Endodermal cell (in vitro differentiated cells): ENCODE results near the gene MAPRE2. TPM values are rescaled to one million over a fixed set of nuclear protein-coding genes. Genes with fewer than 3 reads are reported as not detected.

ENCODE experiments used
- DNase-seq: peaks from one replicate; pipeline ENCODE4 v3.0.0-alpha.2; 2017
- H3K27ac ChIP-seq: 2 replicates; pipeline ENCODE4 v1.5.1; 2013; ENCODE audit warnings: mild to moderate bottlenecking, low read depth, low read length, moderate library complexity
- H3K27me3 ChIP-seq: 2 replicates; pipeline ENCODE4 v1.6.1; 2013; ENCODE audit warnings: mild to moderate bottlenecking, low read length, moderate library complexity; ENCODE audit not compliant: insufficient read depth, control insufficient read depth, poor library complexity, severe bottlenecking
- H3K36me3 ChIP-seq: 2 replicates; pipeline ENCODE4 v1.7.0; 2013; ENCODE audit warnings: mild to moderate bottlenecking, low read length, moderate library complexity; ENCODE audit not compliant: control insufficient read depth, insufficient read depth
- H3K4me1 ChIP-seq: one replicate; pipeline ENCODE4 v1.7.0; 2013; ENCODE audit warnings: low read length; ENCODE audit not compliant: control insufficient read depth, insufficient read depth
- H3K4me3 ChIP-seq: 2 replicates; pipeline ENCODE4 v1.5.1; 2013; ENCODE audit warnings: mild to moderate bottlenecking, low read length, moderate library complexity
- H3K9ac ChIP-seq: 2 replicates; pipeline ENCODE4 v1.6.1; 2013; ENCODE audit warnings: mild to moderate bottlenecking, low read length, moderate library complexity; ENCODE audit not compliant: poor library complexity, severe bottlenecking; ENCODE audit errors: extremely low read depth
- H3K9me3 ChIP-seq: 2 replicates; pipeline ENCODE4 v1.6.1; 2013; ENCODE audit warnings: mild to moderate bottlenecking, low read length, moderate library complexity; ENCODE audit not compliant: control insufficient read depth
- H3K27ac Mint-ChIP-seq: 2 replicates; pipeline ENCODE4 v1.8.0; 2020; ENCODE audit warnings: mixed read lengths
- H3K27me3 Mint-ChIP-seq: 2 replicates; pipeline ENCODE4 v1.8.0; 2021; ENCODE audit warnings: mild to moderate bottlenecking, mixed read lengths; ENCODE audit not compliant: insufficient read depth
- H3K36me3 Mint-ChIP-seq: 2 replicates; pipeline ENCODE4 v1.8.0; 2020; ENCODE audit warnings: low read depth, mixed read lengths
- H3K4me1 Mint-ChIP-seq: 2 replicates; pipeline ENCODE4 v1.8.0; 2020; ENCODE audit warnings: mixed read lengths
- H3K4me3 Mint-ChIP-seq: 2 replicates; pipeline ENCODE4 v1.8.0; 2020; ENCODE audit warnings: mild to moderate bottlenecking, moderate library complexity, mixed read lengths
- H3K9me3 Mint-ChIP-seq: 2 replicates; pipeline ENCODE4 v1.8.0; 2020; ENCODE audit warnings: mild to moderate bottlenecking, mixed read lengths
- WGBS, 2 experiments: methylation state at CpG; one replicate each; pipeline versions ENCODE4 v1.1.5 to v1.1.7; 2013; ENCODE audit warnings: missing lambda C conversion rate in 2 of 2, mixed read lengths in 1 of 2; ENCODE audit not compliant: insufficient coverage in 1 of 2, insufficient read length in 1 of 2; 5-methylcytosine and 5-hydroxymethylcytosine counted together
- total RNA-seq, 2 donors: library from RNA; stranded (reverse); fragmentation: NEBNext Ultra II Directional in 1 of 2; extraction: Animal tissue kit (Norgen Biotek cat#: 25700) in 1 of 2; gene quantifications; 2 replicates in 1 of 2; 3 replicates in 1 of 2; pipeline ENCODE4 v1.2.1, GENCODE V29; 2021
- TF ChIP-seq, protein P1 (sequence below): fragments of 200-600 bp; sonication (generic); conservative IDR thresholded peaks from 2 replicates; pipeline ENCODE4 v1.5.0; 2021; ENCODE audit warnings: antibody characterized with exemption, mild to moderate bottlenecking

MAPRE2 gene
- total RNA-seq, 2 donors from 2014 or later: 15.2 to 16.5 TPM

DNA sequence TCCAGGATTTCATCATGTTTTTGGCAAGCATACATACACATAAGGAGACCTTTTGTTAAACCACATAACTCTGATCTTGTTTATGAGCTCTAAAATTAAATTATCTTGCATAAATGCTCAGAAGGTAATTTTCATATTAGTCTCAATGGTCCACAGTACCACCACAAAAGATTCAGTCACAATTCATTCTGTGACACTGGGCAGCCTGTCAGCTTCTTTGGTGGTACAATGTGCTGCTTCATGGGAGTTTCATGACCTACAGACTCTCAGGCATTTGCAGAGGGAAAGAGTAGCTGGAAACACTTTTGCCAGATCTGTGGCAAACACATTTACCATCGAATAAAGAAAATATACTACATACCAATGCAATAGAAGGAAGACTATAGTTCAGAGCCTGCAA is 148.3 kb downstream of the MAPRE2 start:
- Histone ChIP-seq H3K27me3 (no peaks in the 10 kb centered on the region), H3K9me3 (no peaks in the 10 kb centered on the region), H3K4me3 (no peak overlapping the region), H3K36me3 (no peaks in the 10 kb centered on the region), H3K27ac (peak overlapping the region; percentile 65), H3K9ac (no peak overlapping the region), H3K4me1 (no peaks in the 10 kb centered on the region)
- TF ChIP-seq, protein P1, sequence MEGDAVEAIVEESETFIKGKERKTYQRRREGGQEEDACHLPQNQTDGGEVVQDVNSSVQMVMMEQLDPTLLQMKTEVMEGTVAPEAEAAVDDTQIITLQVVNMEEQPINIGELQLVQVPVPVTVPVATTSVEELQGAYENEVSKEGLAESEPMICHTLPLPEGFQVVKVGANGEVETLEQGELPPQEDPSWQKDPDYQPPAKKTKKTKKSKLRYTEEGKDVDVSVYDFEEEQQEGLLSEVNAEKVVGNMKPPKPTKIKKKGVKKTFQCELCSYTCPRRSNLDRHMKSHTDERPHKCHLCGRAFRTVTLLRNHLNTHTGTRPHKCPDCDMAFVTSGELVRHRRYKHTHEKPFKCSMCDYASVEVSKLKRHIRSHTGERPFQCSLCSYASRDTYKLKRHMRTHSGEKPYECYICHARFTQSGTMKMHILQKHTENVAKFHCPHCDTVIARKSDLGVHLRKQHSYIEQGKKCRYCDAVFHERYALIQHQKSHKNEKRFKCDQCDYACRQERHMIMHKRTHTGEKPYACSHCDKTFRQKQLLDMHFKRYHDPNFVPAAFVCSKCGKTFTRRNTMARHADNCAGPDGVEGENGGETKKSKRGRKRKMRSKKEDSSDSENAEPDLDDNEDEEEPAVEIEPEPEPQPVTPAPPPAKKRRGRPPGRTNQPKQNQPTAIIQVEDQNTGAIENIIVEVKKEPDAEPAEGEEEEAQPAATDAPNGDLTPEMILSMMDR: no peak
- no peaks in the 10 kb centered on the region for H3K27me3 Mint-ChIP-seq
- 94 to 100% methylated on average over 1 of the region's 1 CpG for WGBS, 2 experiments
- H3K4me3 Mint-ChIP-seq: no peak overlapping the region
- no peaks in the 10 kb centered on the region for H3K9me3 Mint-ChIP-seq
- no peaks in the 10 kb centered on the region for H3K36me3 Mint-ChIP-seq
- DNase-seq: no peak
- H3K27ac Mint-ChIP-seq: no peak overlapping the region
- peaks cover 24% of the 10 kb centered on the region for H3K4me1 Mint-ChIP-seq

DNA sequence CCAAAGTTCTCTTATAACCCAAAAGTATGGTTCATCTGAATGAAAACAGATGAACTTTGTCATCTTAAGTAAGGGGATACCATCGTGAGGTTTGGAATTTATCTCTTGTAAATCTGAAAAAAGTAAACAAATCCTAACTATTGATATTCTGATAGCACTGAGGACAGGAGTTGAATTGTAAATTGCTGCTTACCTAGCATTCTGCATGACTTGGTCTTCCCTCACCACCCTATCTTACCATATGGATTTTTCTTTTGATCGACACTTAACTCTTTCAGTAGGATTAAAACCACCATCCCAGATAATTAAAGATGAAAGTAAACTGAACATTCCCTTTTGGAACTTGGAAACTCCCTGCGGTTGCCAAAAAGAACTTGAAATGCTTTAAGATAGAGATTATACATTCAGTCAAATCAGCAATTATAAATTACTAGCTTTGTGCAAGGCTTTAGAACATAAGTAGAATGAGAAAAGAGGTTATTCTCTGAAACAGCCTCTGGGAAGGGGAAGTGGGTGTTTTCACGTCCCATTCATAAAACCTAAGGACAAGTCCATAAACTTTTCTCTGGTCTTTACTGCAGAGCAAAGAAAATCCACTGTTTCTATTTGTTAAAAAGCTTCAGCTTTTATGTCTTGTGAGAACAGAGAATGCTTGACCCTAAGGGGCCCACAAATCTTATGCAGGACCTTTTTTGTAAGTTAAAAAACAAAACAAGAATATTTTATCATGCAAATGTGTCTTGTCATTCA is 149.9 kb downstream of the MAPRE2 start:
- no peaks in the 10 kb centered on the region for H3K27me3 ChIP-seq
- Mint-ChIP-seq H3K9me3 (no peaks in the 10 kb centered on the region), H3K27ac (no peak overlapping the region), H3K4me3 (no peak overlapping the region), H3K27me3 (no peaks in the 10 kb centered on the region), H3K4me1 (peaks cover 24% of the 10 kb centered on the region), H3K36me3 (no peaks in the 10 kb centered on the region)
- no peak overlapping the region for H3K4me3 ChIP-seq
- no peak overlapping the region for H3K9ac ChIP-seq
- no peaks in the 10 kb centered on the region for H3K36me3 ChIP-seq
- no peaks in the 10 kb centered on the region for H3K4me1 ChIP-seq
- TF ChIP-seq, protein P1: no peak
- 57% methylated on average over 4 of the region's 4 CpGs; no CpG with 5 or more reads in 1 of the 2 experiments for WGBS, 2 experiments
- peak overlapping the region; percentile 50 for H3K27ac ChIP-seq
- H3K9me3 ChIP-seq: no peaks in the 10 kb centered on the region
- DNase-seq: no peak

DNA sequence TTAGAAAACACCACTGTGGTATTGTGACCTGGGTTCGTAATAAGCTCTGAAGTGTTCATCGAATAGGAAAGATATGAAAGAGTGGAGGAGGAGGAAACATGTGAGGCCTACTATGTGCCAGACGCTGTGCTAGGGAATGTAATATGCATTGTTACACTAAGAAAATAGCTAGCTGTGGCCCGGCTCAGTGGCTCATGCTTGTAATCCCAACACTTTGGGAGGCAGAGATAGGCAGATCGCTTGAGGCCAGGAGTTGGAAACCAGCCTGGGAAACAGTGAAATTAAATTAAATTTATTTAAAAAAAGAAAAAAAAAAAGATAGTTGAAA is 150.4 kb downstream of the MAPRE2 start:
- 73 to 75% methylated on average over 3 to 5 of the region's 5 CpGs for WGBS, 2 experiments
- Histone ChIP-seq H3K36me3 (no peaks in the 10 kb centered on the region), H3K4me3 (no peak overlapping the region), H3K9ac (no peak overlapping the region), H3K4me1 (no peaks in the 10 kb centered on the region), H3K9me3 (no peaks in the 10 kb centered on the region), H3K27me3 (no peaks in the 10 kb centered on the region), H3K27ac (peak overlapping the region; percentile 39)
- DNase-seq: no peak
- Mint-ChIP-seq H3K9me3 (no peaks in the 10 kb centered on the region), H3K27ac (no peak overlapping the region), H3K36me3 (no peaks in the 10 kb centered on the region), H3K4me3 (no peak overlapping the region), H3K4me1 (peaks cover 21% of the 10 kb centered on the region), H3K27me3 (no peaks in the 10 kb centered on the region)
- TF ChIP-seq, protein P1: no peak
